ENCODE measurements around the gene APPBP2.

GRCh38 chr17:60481604-60482003, 44.4 kb downstream of the APPBP2 start:
- no peak for TF ChIP-seq CTCF (IDR thresholded peaks at IDR 0.05)
- no peak for TF ChIP-seq POLR2A (IDR thresholded peaks at IDR 0.05)

Data from breast epithelium (tissue), 3 donors.